Islet of Langerhans (tissue), 1 donor: ENCODE results near the gene GEMIN2.
"Not testable (repeated sequence)": the region's sequence is repeated elsewhere in the genome, so short reads cannot be mapped to it uniquely, and the experiment has no call there.

Experiments used
- FAIRE-seq: peaks from one replicate; lab custom pipeline; 2011; peaks lifted over from hg19 to GRCh38; lab: Jason Lieb, UNC

The GEMIN2 gene

GRCh38 chr14:39176263-39177167 is 62.4 kb downstream of the GEMIN2 start:
- no peak for FAIRE-seq

GRCh38 chr14:39177168-39177545 is 63.0 kb downstream of the GEMIN2 start:
- no peak for FAIRE-seq

DNA sequence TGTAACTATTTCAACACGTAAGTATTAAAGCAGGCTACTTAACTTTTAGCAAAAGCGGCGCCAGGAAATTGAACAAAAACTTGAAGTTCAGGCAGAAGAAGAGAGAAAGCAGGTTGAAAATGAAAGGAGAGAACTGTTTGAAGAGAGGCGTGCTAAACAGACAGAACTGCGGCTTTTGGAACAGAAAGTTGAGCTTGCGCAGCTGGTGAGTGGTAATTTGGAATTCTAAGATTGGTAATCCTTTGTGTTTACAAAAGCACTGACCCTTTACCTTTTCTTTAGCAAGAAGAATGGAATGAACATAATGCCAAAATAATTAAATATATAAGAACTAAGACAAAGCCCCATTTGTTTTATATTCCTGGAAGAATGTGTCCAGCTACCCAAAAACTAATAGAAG is 64.9 kb downstream of the GEMIN2 start:
- no peak for FAIRE-seq

DNA sequence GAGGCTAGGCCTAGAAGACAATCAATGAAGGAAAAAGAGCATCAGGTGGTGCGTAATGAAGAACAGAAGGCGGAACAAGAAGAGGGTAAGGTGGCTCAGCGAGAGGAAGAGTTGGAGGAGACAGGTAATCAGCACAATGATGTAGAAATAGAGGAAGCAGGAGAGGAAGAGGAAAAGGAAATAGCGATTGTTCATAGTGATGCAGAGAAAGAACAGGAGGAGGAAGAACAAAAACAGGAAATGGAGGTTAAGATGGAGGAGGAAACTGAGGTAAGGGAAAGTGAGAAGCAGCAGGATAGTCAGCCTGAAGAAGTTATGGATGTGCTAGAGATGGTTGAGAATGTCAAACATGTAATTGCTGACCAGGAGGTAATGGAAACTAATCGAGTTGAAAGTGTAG is 66.4 kb downstream of the GEMIN2 start:
- no peak for FAIRE-seq

- FAIRE-seq = no peak
These were observed 67.0 kb downstream of the GEMIN2 start for GRCh38 chr14:39181026-39181692.

- FAIRE-seq = no peak
These were observed 67.5 kb downstream of the GEMIN2 start for GRCh38 chr14:39181693-39182047.

DNA sequence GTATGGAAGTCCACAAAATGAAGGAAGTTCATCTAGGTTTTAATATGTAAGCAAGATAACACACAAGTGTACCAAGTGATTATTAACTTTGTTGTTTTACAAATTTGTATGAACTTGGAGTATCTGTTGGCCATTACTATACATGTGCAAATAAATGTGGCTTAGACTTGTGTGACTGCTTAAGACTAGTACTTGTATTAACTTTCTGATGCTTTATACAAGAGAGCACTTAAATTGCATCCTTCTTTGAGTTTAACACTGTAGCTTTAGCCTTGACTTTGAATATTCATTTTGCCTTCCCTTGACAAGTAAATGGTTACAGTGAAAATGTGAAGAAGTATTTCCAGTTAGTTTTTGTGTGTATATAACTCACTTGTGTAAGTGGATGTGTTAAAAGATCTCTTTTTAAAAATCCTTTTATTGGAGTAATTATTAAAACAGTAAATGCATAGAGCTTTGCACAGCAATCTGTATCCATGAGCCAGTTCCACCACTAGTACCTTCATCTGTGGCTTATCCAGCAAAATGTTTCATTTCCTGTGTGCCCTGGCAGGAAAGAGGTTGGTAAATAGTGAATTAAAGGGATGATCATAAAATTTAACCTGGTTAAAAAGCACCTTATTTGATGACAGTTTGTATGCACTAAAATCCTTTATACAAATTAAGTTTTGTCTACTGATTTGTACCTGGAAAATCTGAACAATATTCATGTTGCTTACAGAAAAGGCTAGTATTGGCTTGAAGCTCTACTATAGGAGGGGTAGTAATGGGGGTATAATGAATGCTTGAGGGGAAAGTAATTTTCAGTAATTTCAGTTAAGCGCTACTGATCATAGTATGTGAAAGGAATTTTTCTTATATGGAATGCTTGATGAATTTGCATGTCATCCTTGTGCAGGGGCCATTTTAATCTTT is 68.9 kb downstream of the GEMIN2 start:
- FAIRE-seq = no peak

DNA sequence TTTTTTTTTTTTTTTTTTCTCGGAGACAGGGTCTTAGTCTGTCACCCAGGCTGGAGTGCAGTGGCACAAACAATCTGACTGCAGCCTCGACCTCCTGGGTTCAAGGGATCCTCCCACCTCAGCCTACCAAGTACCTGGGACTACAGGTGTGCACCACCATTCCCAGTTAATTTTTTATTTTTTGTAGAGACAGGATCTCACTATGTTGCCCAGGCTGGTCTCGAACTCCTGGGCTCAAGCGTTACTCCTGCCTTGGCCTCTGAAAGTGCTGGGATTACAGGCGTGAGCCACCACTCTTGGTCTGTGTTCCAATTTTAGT is 69.5 kb downstream of the GEMIN2 start:
- not testable (repeated sequence) for FAIRE-seq

DNA sequence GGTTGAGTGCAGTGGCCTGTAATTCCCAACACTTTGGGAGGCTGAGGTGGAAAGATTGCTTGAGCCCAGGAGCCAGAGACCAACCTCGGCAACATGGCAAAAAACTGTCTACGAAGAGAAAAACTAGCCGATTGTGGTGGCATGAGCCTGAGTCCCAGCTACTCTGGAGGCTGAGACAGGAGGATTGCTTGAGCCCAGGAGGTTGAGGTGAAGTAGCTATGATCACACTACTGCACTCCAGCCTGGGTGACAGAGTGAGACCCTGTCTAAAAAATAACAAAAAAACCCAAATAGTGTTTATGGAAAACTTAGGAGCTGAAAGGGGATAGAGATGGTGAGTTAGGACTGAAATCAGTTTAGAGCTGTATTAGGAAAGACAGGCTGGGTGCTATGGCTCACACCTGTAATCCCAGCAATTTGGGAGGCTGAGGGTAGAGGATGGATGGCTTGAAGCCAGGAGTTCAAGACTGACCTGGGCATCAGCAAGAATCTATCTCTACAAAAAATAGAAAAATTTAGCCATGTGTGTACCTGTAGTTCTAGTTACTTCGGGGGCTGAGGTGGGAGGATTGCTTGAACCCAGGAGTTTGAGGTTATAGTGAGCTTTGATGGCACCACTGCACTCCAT is 70.6 kb downstream of the GEMIN2 start:
- no peak for FAIRE-seq

DNA sequence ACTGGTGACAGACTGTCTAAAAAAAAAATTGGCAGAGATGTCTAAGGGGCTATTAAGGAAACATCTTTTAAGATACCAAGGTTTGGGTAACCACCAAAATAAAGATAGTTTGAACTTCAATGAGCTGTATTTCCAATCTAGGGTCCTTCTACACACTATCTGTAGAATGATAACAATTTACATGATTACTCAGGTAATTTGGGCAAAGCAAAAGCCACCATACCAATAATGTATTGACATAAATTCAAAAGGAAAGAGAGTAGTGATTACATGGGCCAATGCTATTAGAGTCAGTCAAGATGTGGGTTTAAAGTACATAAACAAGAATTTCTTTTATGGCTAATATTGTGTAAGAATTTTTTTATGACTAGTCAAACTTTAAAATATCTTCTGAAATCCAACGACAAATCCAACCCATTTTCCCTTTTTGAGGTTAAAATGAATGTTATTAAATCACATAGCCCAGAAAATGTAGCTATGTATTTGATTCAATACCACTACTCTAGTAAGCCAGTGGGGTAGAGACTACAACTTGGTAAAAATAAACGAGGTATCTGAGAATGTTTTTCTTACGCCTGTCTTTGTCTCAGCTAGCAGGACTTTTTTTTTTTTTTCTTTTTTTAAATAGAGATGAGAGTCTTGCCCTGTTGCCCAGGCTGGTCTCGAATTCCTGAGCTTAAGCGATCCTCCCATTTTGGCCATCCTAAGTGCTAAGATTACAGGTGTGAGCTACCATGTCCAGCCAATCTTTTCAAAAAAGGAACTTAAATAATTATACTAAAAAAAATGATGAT is 71.3 kb downstream of the GEMIN2 start:
- peak; percentile 9 for FAIRE-seq
